PFSK-1 (cell line): Measurements from ENCODE around the gene FCMR.

Experiments used
- POLR2AphosphoS5 ChIP-seq: IDR thresholded peaks from 2 replicates; pipeline ENCODE4 v1.6.1; 2012; ENCODE audit warnings: low read depth, mild to moderate bottlenecking, control low read depth, low read length, moderate library complexity
- TAF1 ChIP-seq: IDR thresholded peaks from 2 replicates; pipeline ENCODE4 v1.6.1; 2012; ENCODE audit warnings: low read length, control low read depth, borderline replicate concordance; ENCODE audit not compliant: insufficient read depth

- TF ChIP-seq POLR2AphosphoS5 (no peak), TAF1 (no peak)
Measured at GRCh38 chr1:206868264-206868663, 53.5 kb downstream of the FCMR start.
